NCI-H2107 treated with DMSO at 0.1 percent for 48 hours (cell line): ENCODE data around the gene EFNA5.

Source experiments
- DNase-seq: peaks from one replicate; lab custom pipeline; 2025; ENCODE audit not compliant: unreplicated experiment; lab: John Stamatoyannopoulos, UW

Gene EFNA5

GRCh38 chr5:107523029-107523680 is 147.6 kb downstream of the EFNA5 start:
- no peak for DNase-seq

- no peak for DNase-seq
These were observed 148.3 kb downstream of the EFNA5 start for GRCh38 chr5:107522456-107522855.

- no peak for DNase-seq
These were observed 150.8 kb downstream of the EFNA5 start for GRCh38 chr5:107519900-107520354.

- DNase-seq = no peak
These were observed 152.1 kb downstream of the EFNA5 start for GRCh38 chr5:107518616-107519015.

- no peak for DNase-seq
These were observed 152.5 kb downstream of the EFNA5 start for GRCh38 chr5:107518190-107518589.

- no peak for DNase-seq
These were observed 153.3 kb downstream of the EFNA5 start for GRCh38 chr5:107517185-107518033.

GRCh38 chr5:107516452-107517184 is 154.1 kb downstream of the EFNA5 start:
- DNase-seq = no peak

- no peak for DNase-seq
These were observed 155.1 kb downstream of the EFNA5 start for GRCh38 chr5:107515521-107516080.

GRCh38 chr5:107514305-107514704 is 156.4 kb downstream of the EFNA5 start:
- DNase-seq = no peak

GRCh38 chr5:107513337-107514085 is 157.2 kb downstream of the EFNA5 start:
- no peak for DNase-seq

GRCh38 chr5:107512029-107512428 is 158.7 kb downstream of the EFNA5 start:
- DNase-seq = no peak

GRCh38 chr5:107510125-107510524 is 160.6 kb downstream of the EFNA5 start:
- no peak for DNase-seq

GRCh38 chr5:107508097-107508496 is 162.6 kb downstream of the EFNA5 start:
- no peak for DNase-seq

- peak; percentile 56 for DNase-seq
These were observed 164.8 kb downstream of the EFNA5 start for GRCh38 chr5:107505763-107506534.

GRCh38 chr5:107504424-107504823 is 166.3 kb downstream of the EFNA5 start:
- DNase-seq = no peak

GRCh38 chr5:107502676-107503060 is 168.1 kb downstream of the EFNA5 start:
- no peak for DNase-seq

GRCh38 chr5:107501965-107502675 is 168.6 kb downstream of the EFNA5 start:
- DNase-seq = no peak

- DNase-seq = no peak
These were observed 169.9 kb downstream of the EFNA5 start for GRCh38 chr5:107500840-107501239.

GRCh38 chr5:107500347-107500746 is 170.4 kb downstream of the EFNA5 start:
- DNase-seq = no peak
